SK-N-MC (cell line): ENCODE results near the gene SUSD5.

Source experiments
- EZH2 ChIP-seq: fragments of 200-600 bp; sonication (generic); IDR thresholded peaks from one replicate; pipeline ENCODE4 v1.6.1; 2017; ENCODE audit warnings: antibody characterized with exemption
- POLR2AphosphoS5 ChIP-seq: IDR thresholded peaks from 2 replicates; pipeline ENCODE4 v1.6.1; 2012; ENCODE audit warnings: mild to moderate bottlenecking, low read depth, low read length, borderline replicate concordance

DNA sequence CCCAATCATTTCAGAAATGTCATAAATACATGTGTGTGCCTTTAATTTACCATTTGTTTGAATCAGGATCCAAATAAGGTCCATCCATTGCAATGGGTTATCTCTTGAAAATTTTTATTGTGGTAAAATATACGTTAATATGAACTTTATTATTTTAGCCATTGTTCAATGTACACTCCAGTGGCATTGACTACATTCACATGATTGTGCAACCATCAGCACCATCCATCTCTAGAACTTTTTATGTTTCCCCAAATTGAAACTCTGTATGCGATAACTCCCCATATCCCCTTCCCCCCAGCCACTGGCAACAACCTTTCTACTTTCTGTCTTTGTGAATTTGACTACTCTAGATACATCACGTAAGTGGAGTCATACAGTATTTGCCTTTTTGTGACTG is 92.8 kb downstream of the SUSD5 start:
- TF ChIP-seq POLR2AphosphoS5 (no peak), EZH2 (no peak)
